Tibial artery (tissue), 4 donors: ENCODE measurements around the gene CLIP3.
"Not testable (repeated sequence)": the region's sequence is repeated elsewhere in the genome, so short reads cannot be mapped to it uniquely, and the experiment has no call there.

Experiments used
- DNase-seq, 2 donors: peaks; one replicate each; pipeline ENCODE4 v3.0.0-alpha.2; 2019
- H3K27ac ChIP-seq, 2 donors: fragments of 200-600 bp; sonication (generic) in 1 of 2; 1 replicate in 1 of 2; 2 replicates in 1 of 2; pipeline ENCODE4 v1.5.1; 2018 to 2019; ENCODE audit warnings: mild to moderate bottlenecking in 1 of 2
- H3K27me3 ChIP-seq, 2 donors: fragments of 200-600 bp; sonication (generic) in 1 of 2; one replicate each; pipeline versions ENCODE4 v1.5.1 to v1.6.0; 2016 to 2019
- H3K36me3 ChIP-seq, 3 donors: fragments of 200-600 bp; sonication (generic) in 2 of 3; one replicate each; pipeline ENCODE4 v1.5.1; 2016 to 2019; ENCODE audit warnings: mild to moderate bottlenecking in 2 of 3
- H3K4me1 ChIP-seq, 4 donors: fragments of 200-600 bp; sonication (generic) in 2 of 4; 1 replicate in 3 of 4; 2 replicates in 1 of 4; pipeline ENCODE4 v1.5.1; 2016 to 2019
- H3K4me3 ChIP-seq, 2 donors: fragments of 200-600 bp; sonication (generic) in 1 of 2; 1 replicate in 1 of 2; 2 replicates in 1 of 2; pipeline ENCODE4 v1.5.1; 2018 to 2019; ENCODE audit warnings: mild to moderate bottlenecking in 2 of 2
- H3K9me3 ChIP-seq, 3 donors: fragments of 200-600 bp; sonication (generic) in 1 of 3; one replicate each; pipeline ENCODE4 v1.5.1; 2016 to 2019
- CTCF ChIP-seq, 2 experiments: fragments of 200-600 bp in 1 of 2; fragments of 450-650 bp in 1 of 2; IDR thresholded peaks; one replicate each; pipeline ENCODE4 v1.5.1; 2017 to 2019; ENCODE audit warnings: antibody characterized with exemption in 2 of 2, mild to moderate bottlenecking in 1 of 2, moderate library complexity in 1 of 2
- intact Hi-C: fragments of 100-400 bp; cut with DNase I; formaldehyde crosslinking; loops from one replicate; pipeline ENCODE4 v1.15.0; 2023; ENCODE audit warnings: low total_unique reads

The CLIP3 gene

GRCh38 chr19:36072081-36072480 lies 39.4 kb upstream of the CLIP3 start:
- Histone ChIP-seq H3K27ac (no peak overlapping the region), H3K4me1 (no peaks in the 10 kb centered on the region), H3K9me3 (no peaks in the 10 kb centered on the region), H3K36me3 (no peaks in the 10 kb centered on the region), H3K27me3 (no peaks in the 10 kb centered on the region), H3K4me3 (no peak overlapping the region)
- intact Hi-C loops: no loop called here
- TF ChIP-seq CTCF (IDR thresholded peaks at IDR 0.05): no peak
- no peak for DNase-seq

GRCh38 chr19:36068810-36069499 lies 36.3 kb upstream of the CLIP3 start:
- H3K27me3 ChIP-seq, H3K36me3 ChIP-seq, H3K9me3 ChIP-seq, H3K27ac ChIP-seq, intact Hi-C loops, H3K4me3 ChIP-seq, H3K4me1 ChIP-seq, DNase-seq: not testable (repeated sequence)

- intact Hi-C loops: no loop called here
Observed at GRCh38 chr19:36067681-36068080, 35.0 kb upstream of the CLIP3 start.

GRCh38 chr19:36064826-36065225 lies 32.2 kb upstream of the CLIP3 start:
- TF ChIP-seq CTCF (IDR thresholded peaks at IDR 0.05): no peak
- intact Hi-C loops: no loop called here
- no peak overlapping the region for H3K4me3 ChIP-seq
- no peak for DNase-seq
- H3K4me1 ChIP-seq: no peaks in the 10 kb centered on the region
- H3K36me3 ChIP-seq: no peaks in the 10 kb centered on the region
- no peak overlapping the region for H3K27ac ChIP-seq
- no peaks in the 10 kb centered on the region for H3K9me3 ChIP-seq
- H3K27me3 ChIP-seq: no peaks in the 10 kb centered on the region

More at GRCh38 chr19:36067681-36068080, 35.0 kb upstream of the CLIP3 start:
- no peaks in the 10 kb centered on the region for H3K4me1 ChIP-seq
- H3K4me3 ChIP-seq: no peak overlapping the region
- no peak overlapping the region for H3K27ac ChIP-seq
- H3K9me3 ChIP-seq: no peaks in the 10 kb centered on the region
- TF ChIP-seq CTCF (IDR thresholded peaks at IDR 0.05): no peak
- H3K27me3 ChIP-seq: no peaks in the 10 kb centered on the region
- no peak for DNase-seq
- H3K36me3 ChIP-seq: no peaks in the 10 kb centered on the region

GRCh38 chr19:36061367-36061766 lies 28.7 kb upstream of the CLIP3 start:
- intact Hi-C loops: no loop called here
- DNase-seq: no peak

GRCh38 chr19:36060430-36060829 lies 27.8 kb upstream of the CLIP3 start:
- no peak for DNase-seq
- Histone ChIP-seq H3K4me1 (peaks cover 0 to 3% (median under 1%) of the 10 kb centered on the region in 4 donors), H3K27me3 (no peaks in the 10 kb centered on the region), H3K4me3 (no peak overlapping the region), H3K27ac (no peak overlapping the region), H3K36me3 (no peaks in the 10 kb centered on the region), H3K9me3 (no peaks in the 10 kb centered on the region)
- intact Hi-C loops: no loop called here
- TF ChIP-seq CTCF (IDR thresholded peaks at IDR 0.05): peak in 1 of 2 experiments; percentile 13

More at GRCh38 chr19:36061367-36061766, 28.7 kb upstream of the CLIP3 start:
- Histone ChIP-seq H3K36me3 (no peaks in the 10 kb centered on the region), H3K27ac (no peak overlapping the region), H3K9me3 (no peaks in the 10 kb centered on the region), H3K27me3 (no peaks in the 10 kb centered on the region), H3K4me3 (no peak overlapping the region), H3K4me1 (no peaks in the 10 kb centered on the region)
- TF ChIP-seq CTCF (IDR thresholded peaks at IDR 0.05): no peak
